Middle frontal gyrus (tissue), 1 donor: Measurements from ENCODE around the gene EIF2B2.

ENCODE experiments used
- DNase-seq: peaks from one replicate; pipeline ENCODE4 v3.0.0-alpha.2; 2015; ENCODE audit warnings: low spot score; ENCODE audit errors: extremely low spot score

EIF2B2 gene

DNA sequence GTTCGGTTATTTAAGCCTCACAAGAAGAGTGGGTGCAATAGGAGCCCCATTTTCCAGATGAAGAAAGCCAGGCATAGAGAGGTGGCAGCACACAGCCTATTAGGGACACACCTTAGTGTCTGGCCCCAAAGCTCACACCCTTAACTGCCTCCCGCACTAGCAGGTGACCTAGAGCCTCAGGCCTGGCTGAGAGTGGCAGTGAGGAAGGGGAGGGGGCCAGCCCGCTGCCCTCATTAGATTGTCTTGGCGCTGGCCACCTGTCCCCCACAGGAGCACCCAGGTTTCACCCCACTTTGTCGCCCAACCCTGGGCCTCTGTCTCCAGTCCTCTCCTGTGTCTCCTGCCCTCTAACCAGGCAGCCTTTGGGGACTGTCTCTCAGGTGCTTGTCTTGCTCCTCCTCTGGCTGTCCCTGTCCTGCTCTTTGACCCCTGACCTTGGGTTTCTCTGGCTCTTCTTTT is 28.8 kb upstream of the EIF2B2 start:
- DNase-seq, result no peak

GRCh38 chr14:74974364-74975058 is 28.2 kb upstream of the EIF2B2 start:
- no peak for DNase-seq

DNA sequence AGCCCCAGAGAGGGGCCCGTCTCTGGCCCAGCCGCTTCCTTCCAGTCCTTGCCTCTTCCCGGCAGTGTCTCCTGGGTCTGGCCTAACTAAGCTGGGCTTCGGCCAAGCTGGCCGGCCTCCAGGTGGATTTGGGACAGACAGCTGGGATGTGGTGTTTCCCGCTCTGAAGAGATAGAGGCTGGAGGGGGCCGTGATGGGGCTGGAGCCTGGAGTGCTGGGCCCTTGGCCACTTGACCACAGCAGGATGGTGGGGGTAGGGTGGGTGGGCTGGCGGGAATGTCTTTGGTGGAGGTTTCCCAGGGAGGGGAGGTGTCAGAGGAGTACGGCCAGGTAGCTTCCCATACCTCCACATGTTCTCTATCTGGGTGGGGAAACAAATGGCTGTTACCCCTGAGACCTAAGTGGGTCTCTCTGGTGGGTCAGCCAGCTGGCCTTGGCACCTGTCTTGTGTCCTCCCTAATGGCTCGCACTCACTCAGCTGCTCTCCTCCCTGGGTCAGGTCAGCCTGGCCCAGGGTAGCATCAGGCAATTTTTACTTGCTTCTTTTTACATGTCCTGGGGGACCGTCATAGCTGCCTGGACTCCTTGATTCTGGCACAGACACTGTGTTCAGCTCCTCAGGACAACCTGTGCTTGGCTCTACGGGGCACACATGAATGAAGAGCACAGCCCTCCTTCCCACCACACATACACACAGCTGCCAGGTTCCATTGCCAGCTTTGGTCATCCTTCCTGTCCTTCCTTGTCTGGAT is 27.5 kb upstream of the EIF2B2 start:
- no peak for DNase-seq

GRCh38 chr14:74976264-74977113 is 26.2 kb upstream of the EIF2B2 start:
- no peak for DNase-seq

DNA sequence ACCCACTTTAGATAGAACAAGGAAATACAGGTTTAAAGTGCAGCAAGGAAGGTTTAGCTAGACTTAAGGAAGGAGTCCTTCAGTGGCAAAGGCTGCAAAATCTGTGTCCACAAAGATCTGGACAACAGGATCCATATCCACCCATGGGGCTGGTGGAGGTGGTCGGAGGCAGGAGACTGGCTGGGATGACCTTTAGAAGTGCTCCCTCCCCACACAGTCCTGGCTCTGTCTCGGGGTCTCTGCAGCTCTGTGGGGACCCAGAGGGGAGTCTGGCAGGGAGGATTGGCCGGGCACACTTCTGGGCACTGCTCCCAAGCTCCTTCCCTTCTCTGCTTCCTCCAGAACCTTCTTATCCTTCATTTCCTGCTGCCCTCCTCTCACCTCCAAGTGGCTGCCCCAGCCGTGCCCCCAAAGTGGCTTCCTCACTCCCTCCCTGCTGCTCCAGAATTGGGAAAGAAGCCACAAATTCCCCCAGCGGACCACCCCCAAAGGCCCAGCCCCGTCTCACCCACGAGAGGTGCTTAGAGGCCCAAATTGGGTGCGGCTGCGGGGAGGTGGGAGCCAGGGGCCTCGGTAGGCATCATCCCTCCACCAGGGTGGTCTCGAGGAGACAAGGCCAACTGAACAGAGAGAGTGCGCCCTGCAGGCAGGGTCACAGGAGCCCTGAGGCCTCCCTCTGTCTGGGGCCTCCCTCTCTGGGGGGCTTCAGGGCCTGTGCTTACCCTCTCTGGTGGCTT is 25.4 kb upstream of the EIF2B2 start:
- DNase-seq, result no peak

DNA sequence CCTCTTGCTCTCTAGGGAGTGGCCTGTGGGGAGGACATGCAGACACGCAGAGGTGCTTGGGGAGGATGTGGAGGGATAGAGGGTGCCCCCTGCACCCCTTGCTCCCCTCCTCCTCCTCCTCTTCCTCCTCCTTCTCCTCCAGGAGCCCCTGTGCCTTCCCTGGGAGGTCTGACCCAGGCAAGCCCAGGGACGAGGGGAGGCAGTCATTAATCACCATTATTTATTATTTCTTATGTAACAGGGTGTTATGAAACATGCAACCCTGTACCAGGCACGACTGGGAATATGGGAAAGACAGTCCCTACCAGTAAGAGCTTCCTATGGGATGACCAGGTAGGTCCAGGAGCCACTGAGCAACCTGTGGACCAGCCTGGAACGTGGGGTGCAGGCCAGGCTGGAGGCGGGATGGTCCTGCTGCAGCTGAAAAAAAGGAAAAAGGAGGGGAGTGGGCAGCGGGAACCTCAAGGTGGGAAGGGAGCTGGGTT is 24.8 kb upstream of the EIF2B2 start:
- no peak for DNase-seq

- no peak for DNase-seq
Measured at GRCh38 chr14:74978416-74978947, 24.2 kb upstream of the EIF2B2 start.

GRCh38 chr14:74979029-74979428 is 23.7 kb upstream of the EIF2B2 start:
- DNase-seq, result no peak

DNA sequence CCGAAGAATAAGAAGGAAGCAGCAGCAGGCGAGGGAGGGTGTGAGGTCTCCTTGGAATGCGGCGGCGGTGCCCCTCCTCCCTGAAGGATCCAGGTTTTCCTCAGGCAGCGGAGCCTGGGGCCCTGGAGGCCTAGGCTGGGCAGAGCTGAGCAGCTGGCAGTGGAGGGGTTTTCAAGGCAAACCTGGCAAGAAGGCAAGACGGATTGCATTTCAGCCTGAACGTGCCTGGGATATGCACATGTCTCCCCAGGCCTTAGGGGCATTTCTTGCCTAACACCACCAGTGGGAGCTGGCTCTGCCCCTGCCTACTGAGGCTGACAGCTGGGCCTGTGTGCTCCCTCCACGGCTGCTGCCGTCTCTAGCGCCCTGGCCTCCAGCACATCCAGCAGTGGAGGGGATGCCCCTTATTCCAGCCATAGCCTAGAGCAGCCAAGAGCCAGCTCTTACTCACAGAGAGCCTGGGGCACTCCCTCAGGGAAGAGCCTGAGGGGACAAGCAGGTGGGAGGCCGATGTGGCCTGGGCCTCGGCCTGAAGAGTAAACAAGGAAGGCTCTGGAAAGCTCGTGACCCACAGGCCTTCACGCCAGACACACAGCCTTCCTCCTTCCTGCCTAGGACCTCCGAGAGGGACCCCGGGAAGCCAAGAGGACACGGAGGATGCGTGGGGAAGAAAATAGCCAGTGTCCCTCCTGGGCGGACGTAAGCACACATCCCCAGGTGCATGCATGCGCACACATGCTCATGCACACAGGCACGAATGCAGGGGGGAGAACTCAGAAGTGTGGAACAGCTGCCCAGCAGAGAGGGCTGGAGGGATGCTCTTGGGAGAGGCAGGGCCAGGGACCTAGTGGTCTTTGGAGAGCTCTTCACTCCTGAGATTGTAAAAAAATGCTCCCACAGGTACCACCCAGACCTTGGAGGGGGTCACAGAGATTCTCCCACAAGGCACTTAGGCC is 23.0 kb upstream of the EIF2B2 start:
- no peak for DNase-seq

DNA sequence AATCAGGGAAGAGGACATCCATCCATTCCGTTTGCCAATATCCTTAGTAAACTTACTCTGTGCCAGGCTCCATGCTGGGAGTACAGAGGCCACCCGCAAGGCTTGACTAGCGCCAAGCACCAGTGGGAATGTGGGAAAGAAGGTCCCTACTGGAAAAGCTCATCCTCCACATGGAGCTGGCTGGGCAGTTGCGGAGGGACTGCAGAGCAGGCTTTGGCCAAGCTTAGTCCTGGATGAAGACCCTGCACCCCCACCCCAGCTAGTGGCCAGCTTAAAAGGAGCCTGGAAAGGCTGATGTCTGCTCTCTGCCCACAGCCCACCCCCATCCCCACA is 22.4 kb upstream of the EIF2B2 start:
- DNase-seq, result no peak

DNA sequence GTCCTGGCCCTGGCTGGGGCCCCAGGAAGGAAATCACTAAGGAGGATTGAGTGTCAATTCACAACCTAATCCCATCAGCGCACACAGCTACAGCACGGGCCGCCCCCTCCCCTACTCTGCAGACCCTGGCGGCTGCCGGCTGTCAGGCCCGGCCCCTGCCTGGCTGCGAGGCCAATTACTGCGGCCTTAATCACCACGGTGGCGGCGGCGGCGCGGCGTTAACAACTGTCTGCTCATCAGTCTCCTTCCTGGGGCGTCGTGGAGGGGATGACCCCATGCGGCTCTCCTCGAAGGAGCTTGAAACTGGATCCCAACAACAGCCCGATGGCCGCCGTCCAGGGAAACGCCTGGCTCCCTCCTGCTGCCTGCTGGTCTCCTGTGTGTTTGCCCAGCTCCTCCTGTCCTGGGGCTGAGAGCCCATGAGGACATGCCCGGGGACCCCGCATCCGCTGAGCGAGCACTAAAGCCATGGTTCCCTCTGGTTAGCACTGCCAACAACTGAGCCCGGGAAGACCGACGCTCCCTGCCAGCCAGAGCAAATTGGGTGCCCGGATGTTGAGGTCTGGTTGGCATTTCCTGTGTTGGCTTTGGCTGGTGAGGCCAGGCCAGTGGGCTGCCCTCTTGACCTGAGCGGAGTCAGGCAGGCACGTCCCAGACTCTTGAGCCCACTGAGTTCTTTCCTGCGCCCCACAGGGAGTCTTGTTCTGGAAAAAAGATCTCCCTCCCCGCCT is 21.8 kb upstream of the EIF2B2 start:
- no peak for DNase-seq

GRCh38 chr14:74981462-74981782 is 21.3 kb upstream of the EIF2B2 start:
- DNase-seq, result no peak

GRCh38 chr14:74981833-74982232 is 20.9 kb upstream of the EIF2B2 start:
- DNase-seq, result no peak

GRCh38 chr14:74982661-74983060 is 20.1 kb upstream of the EIF2B2 start:
- no peak for DNase-seq

DNA sequence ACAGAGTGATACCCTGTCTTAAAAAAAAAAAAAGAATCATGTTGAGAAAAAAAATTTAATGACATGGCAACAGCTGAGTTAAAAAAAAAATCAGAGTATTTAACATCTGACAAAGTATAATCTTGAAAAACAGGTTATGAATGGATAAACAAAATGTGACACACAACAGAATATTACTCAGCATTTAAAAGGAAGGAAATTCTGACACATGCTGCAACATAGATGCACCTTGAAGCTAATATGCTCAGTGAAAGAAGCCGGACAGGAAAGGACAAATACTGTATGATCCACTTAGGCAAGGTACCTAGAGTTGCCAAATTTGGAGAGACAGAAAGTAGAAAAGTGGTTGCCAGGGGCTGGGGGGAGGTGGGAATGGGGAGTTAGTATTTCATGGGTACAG is 19.4 kb upstream of the EIF2B2 start:
- no peak for DNase-seq

GRCh38 chr14:74984236-74985027 is 18.3 kb upstream of the EIF2B2 start:
- no peak for DNase-seq

DNA sequence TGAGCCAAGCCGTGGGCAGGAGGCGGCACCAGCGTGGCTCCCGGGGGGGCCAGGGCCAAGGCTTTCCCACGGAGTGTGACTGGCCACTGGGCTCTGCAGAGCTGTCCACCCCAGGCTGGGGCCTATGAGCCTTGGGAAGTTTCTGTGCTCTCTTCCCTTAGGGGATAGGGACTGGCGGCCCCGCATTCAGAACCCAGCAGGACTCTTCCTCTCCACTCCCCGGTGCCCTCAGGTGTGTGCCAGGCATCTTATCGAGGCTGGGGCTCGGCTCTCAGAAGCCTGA is 17.8 kb upstream of the EIF2B2 start:
- DNase-seq, result no peak

- no peak for DNase-seq
Measured at GRCh38 chr14:74985806-74986205, 16.9 kb upstream of the EIF2B2 start.

DNA sequence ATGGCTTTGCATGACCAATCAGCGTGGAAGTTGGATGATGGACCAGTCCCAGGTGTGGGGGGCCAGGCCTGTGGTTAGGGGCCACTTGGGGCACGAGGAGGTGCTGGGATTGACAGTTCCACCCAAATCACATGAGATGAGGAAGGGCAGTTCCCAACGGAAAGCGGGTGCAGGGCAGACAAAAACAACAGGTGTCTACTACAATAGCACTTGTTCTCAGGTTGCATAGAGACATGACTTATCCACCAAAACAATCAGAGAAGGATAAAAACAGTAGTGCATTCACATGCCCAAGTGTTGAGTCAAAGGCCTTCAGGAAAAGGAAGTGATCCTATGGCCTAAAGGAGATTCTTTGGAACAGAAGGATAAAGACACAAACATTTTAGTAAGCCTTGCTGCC is 14.6 kb upstream of the EIF2B2 start:
- no peak for DNase-seq
